ENCODE data around the gene PRSS56. TPM values are rescaled to one million over a fixed set of nuclear protein-coding genes. Genes with fewer than 3 reads are reported as not detected.
"Not testable (repeated sequence)": the region's sequence is repeated elsewhere in the genome, so short reads cannot be mapped to it uniquely, and the experiment has no call there.

PRSS56 gene
- total RNA-seq, 1 donor from 2014 or later = 0.11 TPM

- intact Hi-C loops (cut with DNase I) = loop anchor here (5.0 kb wide), 2 partner anchors 74 to 614 kb away; no protein-coding TSS in a partner anchor
- DNase-seq (ENCODE audit: missing footprints) (no peak), ATAC-seq (no peak)
Measured at GRCh38 chr2:232521098-232521497, 910 bp downstream of the PRSS56 start.

- intact Hi-C loops (cut with DNase I) = loop anchor here (5.0 kb wide), 2 partner anchors 75 to 615 kb away; no protein-coding TSS in a partner anchor
- DNase-seq (ENCODE audit: missing footprints) = peak; percentile 87
- peak; percentile 39 for ATAC-seq
Measured at GRCh38 chr2:232521959-232522622, 1.9 kb downstream of the PRSS56 start.

- no peak for DNase-seq (ENCODE audit: missing footprints)
- no peak for ATAC-seq
- intact Hi-C loops (cut with DNase I) = loop anchor here (5.0 kb wide), 2 partner anchors 76 to 616 kb away; no protein-coding TSS in a partner anchor
Measured at GRCh38 chr2:232522623-232523401, 2.6 kb downstream of the PRSS56 start.

GRCh38 chr2:232523402-232523681, 3.2 kb downstream of the PRSS56 start:
- intact Hi-C loops (cut with DNase I) = loop anchor here (5.0 kb wide), 2 partner anchors 76 to 616 kb away; no protein-coding TSS in a partner anchor
- no peak for ATAC-seq
- no peak for DNase-seq (ENCODE audit: missing footprints)

- DNase-seq (ENCODE audit: missing footprints) (peak; percentile 57), ATAC-seq (peak; percentile 26)
- intact Hi-C loops (cut with DNase I) = loop anchor here (5.0 kb wide), 2 partner anchors 77 to 617 kb away; no protein-coding TSS in a partner anchor
Measured at GRCh38 chr2:232523682-232524597, 3.8 kb downstream of the PRSS56 start.

GRCh38 chr2:232524771-232525170, 4.6 kb downstream of the PRSS56 start:
- DNase-seq (ENCODE audit: missing footprints) (peak; percentile 21), ATAC-seq (no peak)
- intact Hi-C loops (cut with DNase I) = loop anchor here (5.0 kb wide), 2 partner anchors 77 to 617 kb away; no protein-coding TSS in a partner anchor

- peak; percentile 25 for DNase-seq (ENCODE audit: missing footprints)
- intact Hi-C loops (cut with DNase I) = no loop called here
- no peak for ATAC-seq
Measured at GRCh38 chr2:232525199-232525598, 5.0 kb downstream of the PRSS56 start.

GRCh38 chr2:232525791-232526371, 5.7 kb downstream of the PRSS56 start, which contains the start of gene CHRND:
Gene CHRND (plus strand): TSS chr2:232526160. CDS start chr2:232526216, 56 bp downstream.
- DNase-seq (ENCODE audit: missing footprints) (peak; percentile 61), ATAC-seq (peak; percentile 53)
- intact Hi-C loops (cut with DNase I) = no loop called here

- intact Hi-C loops (cut with DNase I) = no loop called here
- DNase-seq (ENCODE audit: missing footprints) (peak; percentile 60), ATAC-seq (no peak)
Measured at GRCh38 chr2:232526372-232526941, 6.3 kb downstream of the PRSS56 start.

GRCh38 chr2:232527905-232528470, 7.8 kb downstream of the PRSS56 start:
- ATAC-seq (no peak), DNase-seq (ENCODE audit: missing footprints) (peak; percentile 22)
- intact Hi-C loops (cut with DNase I) = no loop called here

GRCh38 chr2:232528746-232529460, 8.7 kb downstream of the PRSS56 start:
- ATAC-seq (no peak), DNase-seq (ENCODE audit: missing footprints) (peak; percentile 62)
- intact Hi-C loops (cut with DNase I) = no loop called here

- ATAC-seq = no peak
- intact Hi-C loops (cut with DNase I) = no loop called here
- peak; percentile 53 for DNase-seq (ENCODE audit: missing footprints)
Measured at GRCh38 chr2:232529806-232530547, 9.8 kb downstream of the PRSS56 start.

GRCh38 chr2:232530626-232531260, 10.6 kb downstream of the PRSS56 start:
- ATAC-seq (no peak), DNase-seq (ENCODE audit: missing footprints) (peak; percentile 53)
- intact Hi-C loops (cut with DNase I) = no loop called here

- DNase-seq (ENCODE audit: missing footprints) (peak; percentile 70), ATAC-seq (peak; percentile 59)
- intact Hi-C loops (cut with DNase I) = no loop called here
Measured at GRCh38 chr2:232532419-232532818, 12.2 kb downstream of the PRSS56 start.

- peak; percentile 33 for DNase-seq (ENCODE audit: missing footprints)
- intact Hi-C loops (cut with DNase I); ATAC-seq: not testable (repeated sequence)
Measured at GRCh38 chr2:232532821-232533220, 12.6 kb downstream of the PRSS56 start.
